CD4-positive, alpha-beta T cell treated with Interleukin-12 subunit alpha and Interleukin-12 subunit beta, for 1 hour (primary cell): ENCODE measurements around the gene TRPM1.

Source experiments
- DNase-seq: peaks from one replicate; pipeline ENCODE4 v3.0.0-alpha.2; 2020

TRPM1 gene

DNA sequence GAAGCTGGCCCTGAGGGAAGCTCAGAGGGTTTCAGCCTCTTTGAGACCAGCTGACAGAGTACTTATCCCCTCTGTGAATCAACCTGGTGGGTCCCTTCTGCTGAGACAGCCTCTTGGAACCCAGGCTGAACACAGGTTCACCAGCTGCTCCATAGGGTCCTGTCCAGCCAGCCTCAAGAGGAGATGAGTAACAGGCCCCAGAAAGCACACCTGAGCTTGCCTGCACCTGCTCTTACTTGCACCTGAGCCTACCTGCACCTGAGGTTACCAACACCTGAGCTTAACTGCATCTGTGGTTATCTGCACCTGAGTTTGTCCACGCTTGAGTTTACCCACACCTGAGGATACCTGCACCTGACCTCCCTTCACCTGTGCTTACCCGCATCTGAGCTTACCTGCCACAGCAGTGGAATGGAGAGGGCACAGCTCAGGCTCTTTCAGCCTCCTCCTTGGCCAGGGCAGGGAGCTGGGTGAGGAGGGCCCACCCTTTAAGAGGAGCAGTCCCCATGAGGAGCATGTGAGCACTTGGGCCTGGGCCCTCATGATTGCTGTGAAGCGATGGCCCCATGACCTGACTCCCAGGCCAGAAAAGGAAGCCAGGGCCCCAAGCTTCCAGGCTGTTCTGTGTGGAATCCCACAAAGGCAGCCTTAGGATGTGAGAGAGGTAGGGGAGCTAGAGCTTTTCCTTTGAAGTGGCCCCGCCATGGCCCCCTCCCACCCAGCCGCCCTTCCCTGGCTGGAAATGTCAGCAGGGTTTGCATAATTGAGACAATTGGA, at the start of gene TRPM1:
Gene TRPM1, minus strand, starts transcription at position 464 of the 777 bp plus-strand sequence. CDS start 20,370 bp downstream, outside the sequence.
- no peak for DNase-seq

DNA sequence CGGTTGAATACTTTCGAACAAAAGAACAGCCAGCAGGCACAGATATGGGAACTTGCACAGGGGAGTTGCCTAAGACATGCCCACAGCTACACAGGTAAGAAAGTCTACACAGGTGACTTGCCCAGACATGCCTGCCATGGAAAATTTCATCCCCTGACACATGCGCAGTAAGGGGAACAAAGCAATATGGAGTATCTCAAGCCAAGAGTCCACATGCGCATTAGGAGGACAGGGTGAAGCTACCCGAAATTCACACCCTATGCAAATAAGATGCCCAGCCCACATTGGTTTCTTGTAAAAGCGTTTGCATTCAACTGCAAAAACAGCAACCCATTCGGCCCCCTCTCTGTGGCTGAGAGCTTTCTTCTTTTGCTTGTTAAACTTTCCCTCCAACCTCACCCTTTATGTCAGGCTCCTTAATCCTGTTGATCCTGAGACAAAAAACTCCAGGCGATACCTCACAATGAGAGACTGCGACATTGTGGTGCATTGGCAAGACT, 49.3 kb upstream of the TRPM1 start:
- no peak for DNase-seq

DNA sequence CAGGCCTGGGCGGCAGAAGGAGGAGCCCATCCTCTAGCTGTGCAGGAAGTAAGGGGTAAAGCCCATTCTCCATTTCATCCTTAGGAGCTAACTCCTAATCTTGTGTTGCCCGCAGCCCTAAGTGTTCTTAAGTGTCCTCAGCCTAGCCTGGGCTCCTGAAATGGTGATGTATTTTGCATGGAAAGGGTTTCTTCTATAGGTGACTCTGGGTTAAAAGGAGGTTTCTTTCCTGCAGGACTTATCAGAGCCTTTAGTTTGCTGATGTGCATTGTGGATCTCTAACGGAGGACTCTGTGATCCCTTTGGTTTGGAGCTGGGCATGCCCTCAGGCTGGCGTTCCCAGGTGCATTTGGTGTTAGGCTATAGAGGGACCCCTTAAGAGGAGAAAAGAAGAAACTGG, 48.5 kb upstream of the TRPM1 start:
- DNase-seq = no peak

DNA sequence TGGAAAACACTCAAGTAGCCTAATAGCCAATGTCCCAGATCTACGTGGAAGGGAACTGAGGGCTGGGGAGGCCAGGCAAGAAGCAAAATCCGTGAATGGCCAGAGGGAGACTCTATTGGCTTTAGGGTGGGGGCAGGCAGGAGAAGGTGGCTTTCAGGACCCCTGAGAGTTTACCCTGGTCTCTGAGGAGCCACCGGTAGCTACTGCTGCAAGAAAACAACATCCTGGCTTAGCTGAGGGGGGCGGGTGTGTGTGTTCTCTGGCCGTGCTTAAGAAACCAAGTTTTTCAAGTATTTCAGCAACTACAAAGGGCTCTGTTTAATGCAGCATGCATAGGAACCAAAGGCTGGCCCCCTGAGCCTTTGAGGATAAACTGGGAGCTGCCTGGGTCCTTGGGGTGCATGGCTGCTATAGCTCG, 47.6 kb upstream of the TRPM1 start:
- DNase-seq = no peak

DNA sequence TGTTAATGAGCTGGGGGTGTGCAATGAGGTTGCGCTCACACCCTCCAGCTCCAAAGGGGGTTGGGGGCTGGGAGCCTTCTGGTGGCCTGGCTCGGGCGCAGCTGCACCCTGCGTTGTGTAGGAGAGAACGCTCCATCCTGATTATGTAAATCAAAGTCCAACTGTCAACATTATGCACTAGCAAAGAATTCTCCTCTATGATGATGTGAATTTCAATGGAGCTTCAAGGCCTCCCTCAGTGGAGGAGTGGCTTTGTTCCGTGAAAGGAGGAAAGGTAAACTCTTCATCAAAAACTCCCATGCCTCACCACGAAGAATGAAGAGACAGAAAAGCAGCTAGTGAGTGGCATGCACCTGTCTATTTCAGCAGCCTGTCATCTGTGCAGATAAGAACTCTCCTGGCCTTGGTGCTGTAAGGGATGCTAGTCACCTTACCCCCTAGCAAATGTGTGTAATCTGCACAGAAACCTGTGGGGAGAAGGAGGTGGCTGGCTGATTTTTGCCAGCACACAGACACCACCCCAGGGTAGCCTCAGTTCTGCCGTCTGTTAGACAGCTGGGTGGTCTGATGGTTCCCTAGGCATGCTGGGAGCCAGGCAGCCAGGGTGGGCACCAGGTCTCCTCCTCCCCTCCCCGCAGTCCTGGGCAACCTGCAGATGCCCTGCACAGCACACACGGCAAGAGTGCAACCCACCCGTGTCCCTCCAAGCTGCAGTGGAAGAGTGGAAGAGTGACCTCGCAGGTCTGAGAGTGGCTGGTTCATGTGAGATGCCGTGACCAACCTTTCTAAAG, 47.0 kb upstream of the TRPM1 start:
- DNase-seq = no peak

DNA sequence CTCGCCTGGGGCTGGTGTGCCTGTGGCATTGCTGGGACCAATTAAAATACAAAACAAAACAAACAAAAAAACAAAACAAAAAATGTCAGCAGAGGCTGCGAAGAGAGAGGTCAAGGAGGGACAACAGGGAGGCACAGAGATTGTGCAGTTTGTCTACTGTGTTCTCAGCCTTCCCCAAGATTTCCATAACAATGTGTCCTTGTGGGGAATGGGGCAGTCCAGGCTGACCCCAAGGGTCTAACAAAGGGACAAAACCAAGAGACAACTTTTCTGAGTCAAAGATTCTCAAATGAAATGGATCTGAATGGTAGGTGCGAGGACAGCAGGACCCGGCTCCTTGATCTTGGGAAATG, 46.4 kb upstream of the TRPM1 start:
- DNase-seq = no peak

DNA sequence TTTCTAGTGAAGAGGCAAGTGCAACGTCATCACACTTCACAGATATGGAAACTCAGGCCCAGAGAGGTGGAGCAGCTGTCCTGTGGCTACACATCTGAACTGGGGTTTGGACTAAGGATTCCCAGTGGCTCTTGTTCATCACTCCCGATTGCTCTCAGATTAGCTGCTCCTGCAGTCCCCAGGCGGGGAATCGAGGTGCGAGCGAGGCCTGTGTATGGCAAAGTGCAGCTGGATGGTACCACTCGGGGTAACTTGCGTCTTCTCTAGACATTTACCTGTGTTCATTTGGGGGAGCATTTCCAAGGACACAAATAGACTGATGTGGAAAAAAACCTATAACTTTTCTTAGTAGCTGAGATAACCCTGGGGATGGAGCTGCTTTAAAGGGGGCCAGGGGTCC, 45.9 kb upstream of the TRPM1 start:
- DNase-seq = no peak

DNA sequence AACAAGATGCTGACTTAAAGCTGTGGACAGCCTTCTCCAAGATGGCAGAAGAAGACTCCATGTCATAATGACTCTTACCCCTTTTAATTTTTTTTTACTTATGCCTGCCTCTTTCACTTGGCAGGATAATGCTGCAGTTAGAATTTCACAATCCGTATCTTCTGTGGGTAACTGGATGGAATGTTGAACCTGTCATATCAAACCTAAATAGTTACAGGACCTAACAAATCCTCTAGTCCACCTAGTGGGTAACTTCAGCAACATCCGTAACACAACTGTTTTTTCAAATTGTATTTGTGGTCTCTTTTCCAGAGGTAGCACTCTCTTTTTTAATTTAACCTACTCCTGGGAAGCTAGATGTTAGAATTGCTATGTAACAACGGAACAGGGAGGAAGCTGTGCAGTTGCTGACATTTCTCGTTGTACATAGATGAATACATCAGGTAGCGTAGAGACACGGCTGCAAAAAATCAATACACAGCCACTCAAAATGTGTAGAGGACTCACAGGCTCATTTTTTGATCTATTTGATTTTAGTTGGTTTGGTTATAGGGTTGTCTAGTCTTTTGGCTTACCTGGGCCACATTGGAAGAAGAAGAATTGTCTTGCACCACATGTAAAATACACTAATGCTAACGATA, 43.9 kb upstream of the TRPM1 start:
- no peak for DNase-seq

DNA sequence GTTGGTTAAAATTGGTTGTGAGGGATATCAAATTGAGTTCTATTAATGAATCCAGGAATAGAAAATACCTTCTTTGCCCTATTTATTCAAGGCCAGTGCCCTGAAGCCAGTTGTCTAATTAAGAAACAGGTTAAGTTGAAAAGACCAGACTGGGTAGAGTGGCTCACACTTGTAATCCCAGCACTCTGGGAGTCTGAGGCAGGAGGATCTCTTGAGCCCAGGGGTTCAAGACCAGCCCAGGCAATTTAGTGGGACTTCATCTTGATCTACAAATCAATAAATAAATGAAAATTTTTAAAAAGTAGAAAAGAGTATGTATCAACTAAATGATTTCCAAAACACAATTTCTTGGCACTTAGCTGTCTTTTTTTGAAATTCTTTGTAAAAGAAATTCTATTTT, 40.3 kb upstream of the TRPM1 start:
- no peak for DNase-seq

DNA sequence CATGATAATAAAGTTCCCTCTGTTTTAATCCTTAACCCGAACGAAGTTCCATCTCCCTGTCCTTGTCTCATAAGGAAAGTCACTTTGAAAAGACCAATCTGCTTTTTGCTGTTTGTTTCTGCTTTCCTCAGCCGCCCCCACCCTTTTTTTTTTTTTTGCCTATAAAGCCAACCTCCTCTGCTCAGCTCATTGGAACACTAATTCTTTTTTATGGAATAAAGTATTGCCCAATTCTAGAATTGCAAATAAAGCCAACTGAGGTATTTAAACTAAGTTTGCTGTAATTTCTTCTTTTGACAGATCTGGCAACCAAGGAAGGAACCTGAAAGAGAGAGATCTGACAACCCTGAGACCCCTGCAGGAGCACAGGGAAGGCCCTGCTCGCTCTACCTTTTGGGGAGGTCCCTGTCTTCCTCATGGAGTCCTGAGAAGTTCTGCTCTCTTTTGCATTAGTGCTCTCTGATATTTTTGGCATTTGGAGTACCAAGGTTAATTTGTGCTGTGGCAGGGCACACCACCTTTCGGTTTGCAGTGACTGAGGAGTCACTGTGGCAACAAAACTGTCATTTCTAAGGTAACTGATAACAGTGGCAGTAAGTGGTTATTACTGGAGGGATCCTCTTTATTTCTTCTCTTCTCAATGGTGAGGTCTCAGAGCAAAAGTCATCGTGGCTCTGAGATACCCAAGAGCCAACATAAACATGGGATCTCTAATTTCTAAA, 35.2 kb upstream of the TRPM1 start:
- DNase-seq = no peak

DNA sequence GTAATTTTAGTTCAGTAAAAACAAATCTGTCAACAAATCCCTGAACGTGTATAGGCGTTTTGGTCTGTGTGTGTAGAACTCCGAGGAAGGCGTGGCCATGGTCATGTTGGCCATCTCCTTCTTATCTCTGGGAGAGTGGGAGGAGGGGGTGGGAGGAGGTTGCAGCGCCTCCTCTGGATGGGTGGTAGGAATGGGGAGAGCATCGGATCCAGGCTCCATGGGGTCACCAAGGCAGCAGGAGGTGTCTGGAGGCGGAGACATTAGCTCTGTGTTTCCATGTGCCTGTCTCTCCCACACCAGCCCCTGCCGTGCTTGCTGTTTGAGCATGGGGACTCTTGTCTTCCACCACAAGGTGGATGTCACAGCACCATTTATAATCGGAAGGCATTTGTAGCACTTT, 34.5 kb upstream of the TRPM1 start:
- DNase-seq = no peak

DNA sequence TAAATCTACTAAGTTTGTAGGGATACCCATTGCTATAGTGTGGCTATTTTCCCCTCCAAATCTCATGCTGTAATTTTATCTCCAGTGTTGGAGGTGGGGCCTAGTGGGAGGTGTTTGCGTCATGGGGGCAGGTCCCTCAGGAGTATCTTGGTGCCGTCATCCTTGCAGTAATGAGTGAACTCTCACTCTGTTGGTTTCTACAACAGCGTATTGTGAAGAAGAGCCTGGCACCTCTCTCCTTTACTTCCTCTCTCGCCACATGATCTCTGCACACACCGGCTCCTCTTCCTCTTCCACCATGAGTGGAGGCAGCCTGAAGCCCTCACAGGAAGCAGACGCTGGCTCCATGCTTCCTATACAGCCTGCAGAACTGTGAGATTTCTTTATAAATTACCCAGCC, 34.0 kb upstream of the TRPM1 start:
- DNase-seq = no peak

DNA sequence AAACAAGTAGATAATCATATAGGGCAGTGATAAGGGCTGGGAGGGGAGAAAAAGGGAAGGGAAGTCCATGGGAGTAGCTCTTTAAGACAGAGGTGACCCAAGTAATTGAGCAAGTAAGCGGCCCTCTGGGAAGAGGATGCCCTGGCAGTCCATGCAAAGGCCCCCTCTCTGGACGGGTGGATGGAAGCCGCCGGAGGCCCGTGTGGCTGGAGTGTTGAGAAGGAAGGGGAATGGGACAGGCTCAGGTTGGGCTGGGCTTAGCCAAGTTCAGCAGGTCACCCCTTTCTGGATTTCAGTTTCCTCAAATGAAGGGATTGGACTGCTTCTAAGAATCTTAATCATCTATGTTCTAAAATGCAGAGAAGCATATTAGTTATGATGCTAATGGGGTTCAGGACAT, 32.4 kb upstream of the TRPM1 start:
- no peak for DNase-seq

DNA sequence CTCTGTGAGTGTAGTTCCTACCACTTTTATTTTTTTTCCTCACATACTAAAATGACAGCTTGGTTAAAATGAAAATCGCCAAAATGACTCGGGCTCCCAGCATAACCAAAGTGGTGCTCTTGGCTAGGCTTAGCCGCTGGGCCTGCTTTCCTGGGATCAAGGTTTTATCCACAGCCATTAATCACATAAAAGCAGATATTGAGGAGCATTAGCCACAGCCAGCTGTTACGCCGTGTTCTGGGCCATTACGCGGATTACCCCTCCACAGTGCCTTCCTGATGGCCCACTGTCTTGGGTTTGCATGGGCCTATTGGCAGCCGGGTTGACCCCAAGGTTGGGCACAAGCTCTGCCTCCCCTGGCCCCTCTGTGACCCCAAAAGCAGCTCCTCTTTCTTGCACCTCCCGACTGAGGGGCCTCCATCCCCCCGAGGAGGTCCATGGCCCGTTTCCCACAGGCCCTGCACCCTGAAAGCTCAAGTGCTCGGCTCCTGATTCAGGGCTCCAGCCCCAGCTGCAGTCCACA, 30.4 kb upstream of the TRPM1 start:
- no peak for DNase-seq

DNA sequence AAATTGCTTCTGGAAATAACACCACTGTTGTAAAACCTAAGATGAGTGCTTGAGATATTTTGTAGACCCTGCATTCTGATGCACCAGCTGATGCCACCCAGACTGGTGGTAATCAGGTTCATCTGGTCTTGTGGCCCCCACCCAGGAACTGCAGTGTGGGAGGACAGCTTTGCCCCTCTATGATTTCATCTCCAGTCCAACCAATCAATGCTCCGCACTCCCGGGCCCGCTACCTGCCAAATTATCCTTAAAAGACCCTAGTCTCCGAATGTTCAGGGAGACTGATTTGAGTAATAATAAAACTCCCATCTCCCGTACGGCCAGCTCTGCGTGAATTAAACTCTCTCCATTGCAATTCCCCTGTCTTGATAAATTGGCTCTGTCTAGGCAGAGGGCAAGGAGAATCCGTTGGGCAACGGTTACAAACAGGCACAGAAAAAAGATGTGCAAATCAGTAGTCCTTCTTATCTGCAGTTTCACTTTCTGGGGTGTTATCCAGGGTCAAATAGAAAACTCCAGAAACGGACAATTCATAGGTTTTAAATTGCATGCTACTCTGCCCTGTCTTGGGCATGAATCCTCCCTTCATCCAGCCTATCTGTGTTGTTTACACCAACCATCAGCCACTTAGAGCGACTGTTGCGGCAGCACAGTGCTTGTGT, 29.2 kb upstream of the TRPM1 start:
- DNase-seq = no peak

DNA sequence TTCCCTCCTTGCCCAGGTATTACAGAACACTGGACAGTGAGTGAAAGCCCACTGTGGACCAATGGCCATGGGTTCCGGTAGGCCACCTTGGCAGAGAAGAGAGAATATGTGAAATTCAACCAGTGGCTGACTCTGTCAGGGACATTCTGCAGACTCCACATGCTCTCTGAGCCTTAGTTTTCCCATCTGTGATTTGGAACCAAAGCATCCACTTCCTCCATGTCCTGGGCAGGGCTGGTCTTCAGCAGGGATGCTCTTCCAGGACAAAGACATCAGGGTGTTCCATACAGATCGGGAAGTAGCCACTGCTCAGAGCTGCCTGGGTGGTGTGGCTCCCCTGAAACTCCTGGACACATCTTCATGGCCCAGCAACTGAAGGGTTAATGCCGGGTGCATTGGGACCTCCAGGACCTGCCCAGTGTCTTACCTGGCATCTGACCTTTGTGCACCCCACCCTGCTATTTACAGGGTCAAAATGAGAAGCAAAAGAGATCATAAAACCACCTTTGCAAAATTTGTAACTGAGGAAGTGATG, 28.3 kb upstream of the TRPM1 start:
- no peak for DNase-seq

DNA sequence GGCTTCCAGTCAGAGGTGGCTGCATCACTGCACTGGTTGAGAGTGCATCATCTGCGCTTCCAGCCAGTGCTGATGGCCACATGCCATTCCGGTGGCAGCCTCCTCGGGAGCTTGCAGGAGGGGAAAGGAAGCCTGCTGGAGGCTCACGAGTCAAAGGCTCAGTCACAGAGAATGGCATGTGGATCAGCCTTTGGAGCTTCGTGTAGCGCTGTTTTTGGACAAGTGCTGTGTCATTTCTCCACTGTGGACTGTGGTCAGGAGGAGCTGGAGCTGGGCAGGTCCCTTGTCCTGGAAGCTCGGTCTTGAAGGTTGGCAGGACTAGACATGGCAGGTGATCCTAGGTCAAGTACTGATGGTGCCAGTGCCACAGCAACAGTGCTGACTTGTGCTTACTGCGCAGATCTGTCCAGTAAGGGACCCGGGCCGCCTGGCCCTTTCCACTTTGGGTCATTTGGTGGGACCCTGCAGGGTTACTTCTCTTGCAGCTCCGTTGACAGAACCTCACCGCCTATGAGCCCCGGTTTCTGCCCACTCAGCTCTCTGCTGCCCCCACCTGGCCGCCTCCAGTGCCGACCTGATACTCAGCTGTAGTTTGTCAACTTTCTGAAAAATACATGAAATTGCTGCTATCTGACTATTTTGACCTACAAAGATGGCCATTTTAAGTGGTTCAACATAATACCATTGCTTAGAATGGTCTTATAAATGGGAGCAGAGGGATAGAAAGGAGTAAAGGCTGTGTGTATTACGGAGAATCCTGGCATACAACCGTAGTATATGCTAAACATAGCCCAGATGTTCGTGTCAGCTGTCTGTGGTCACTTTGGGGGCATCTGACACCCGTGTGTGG, 27.6 kb upstream of the TRPM1 start:
- DNase-seq = peak; percentile 68

DNA sequence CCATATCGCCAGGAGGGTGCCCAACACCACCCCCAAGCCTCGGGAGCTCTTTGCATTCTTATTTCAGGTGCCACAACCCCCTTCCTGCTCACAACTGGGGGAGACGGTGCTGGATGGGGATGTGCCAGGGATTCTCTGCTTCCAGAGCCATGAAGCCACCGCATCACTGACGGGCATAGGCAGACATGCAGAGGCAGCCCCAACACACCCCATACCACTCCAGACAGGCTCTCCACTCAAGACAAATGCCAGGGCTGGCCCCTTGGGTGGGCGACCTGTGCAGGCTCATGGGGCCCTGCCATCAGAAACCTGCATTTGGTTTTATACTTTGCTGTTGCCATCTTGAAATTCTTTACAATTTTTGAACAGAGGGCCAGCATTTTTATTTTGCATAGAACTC, 27.0 kb upstream of the TRPM1 start:
- no peak for DNase-seq

DNA sequence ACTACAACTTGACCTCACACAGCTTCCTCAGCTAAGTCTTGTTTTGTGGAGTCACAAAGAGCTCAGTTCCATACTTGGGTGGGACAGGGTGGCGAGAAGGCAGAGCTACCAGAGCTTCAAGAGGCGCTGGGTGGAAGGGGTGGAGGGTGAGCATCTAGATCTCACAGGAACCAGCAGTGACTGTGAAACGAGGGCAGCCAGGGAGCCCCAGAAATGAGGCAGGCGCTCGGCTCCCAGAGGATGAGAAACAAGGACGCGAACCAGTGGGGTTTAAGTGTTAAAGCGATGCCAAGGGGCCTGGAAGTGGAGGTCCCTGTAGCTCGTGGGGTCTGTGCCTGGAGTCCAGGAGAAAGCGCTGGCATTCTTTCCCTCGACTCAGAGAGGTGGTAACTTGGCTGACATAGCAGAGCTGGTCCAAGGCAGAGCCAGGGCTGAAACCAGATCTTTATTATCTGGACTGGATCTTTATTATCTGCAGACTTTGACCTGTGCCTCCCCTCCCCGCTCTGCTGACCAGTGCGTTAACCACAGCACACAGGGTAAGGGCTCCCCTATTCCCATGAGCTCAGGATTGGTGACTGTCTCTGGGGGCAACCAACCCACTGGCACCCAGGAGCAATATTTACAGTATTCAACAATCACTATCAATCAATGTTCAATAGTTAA, 26.2 kb upstream of the TRPM1 start:
- DNase-seq = no peak

DNA sequence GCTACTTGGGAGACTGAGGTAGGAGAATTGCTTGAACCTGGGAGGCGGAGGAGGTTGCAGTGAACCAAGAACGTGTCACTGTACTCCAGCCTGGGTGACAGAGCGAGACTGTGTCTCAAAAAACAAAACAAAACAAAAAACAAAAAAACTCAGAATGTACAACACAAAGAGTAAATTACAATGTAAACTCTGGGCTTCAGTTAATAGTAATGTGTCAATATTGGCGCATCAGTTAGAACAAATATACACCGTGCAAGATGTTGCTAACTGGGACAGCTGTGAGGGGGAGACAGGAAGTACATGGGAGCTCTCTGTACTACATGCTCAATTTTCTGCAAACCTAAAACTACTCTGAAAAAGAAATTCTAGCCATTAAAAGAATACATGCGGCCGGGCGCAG, 23.5 kb upstream of the TRPM1 start:
- no peak for DNase-seq
